NCI-H748 (cell line): ENCODE data around the gene LCE7A.
A peak's percentile ranks its signal among the peaks of the same experiment; 100 is the strongest.

Source experiments
- DNase-seq: peaks from one replicate; lab custom pipeline; 2025; ENCODE audit not compliant: unreplicated experiment; lab: John Stamatoyannopoulos, UW

LCE7A gene, protein sequence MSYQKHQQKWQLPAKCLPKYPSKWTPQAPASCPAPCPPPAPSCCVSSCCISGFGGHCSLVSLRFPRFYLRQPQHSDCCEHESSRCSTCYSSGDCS

DNA sequence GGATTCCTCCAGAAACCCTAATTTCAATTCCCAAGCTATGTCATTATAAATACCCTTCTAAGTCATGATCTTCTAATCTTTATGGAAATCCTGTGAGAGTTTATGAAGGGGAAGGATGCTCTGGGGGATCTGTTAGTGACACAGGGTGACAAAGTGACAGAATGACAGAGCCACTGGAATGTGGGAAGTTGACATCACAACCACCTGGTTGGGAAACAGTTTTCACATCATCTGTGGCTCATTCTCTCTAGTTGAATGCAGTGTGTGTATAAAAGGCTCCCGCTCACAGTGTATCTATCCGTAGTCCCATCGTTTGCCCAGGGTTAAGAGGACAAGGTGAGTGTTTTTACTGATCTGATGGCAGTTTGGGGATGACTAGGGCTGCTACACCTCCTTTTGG lies at the start of gene LCE7A:
Gene LCE7A, plus strand, starts transcription at position 301 of the 400 bp plus-strand sequence. CDS start 702 bp downstream, outside the sequence.
- DNase-seq = no peak

DNA sequence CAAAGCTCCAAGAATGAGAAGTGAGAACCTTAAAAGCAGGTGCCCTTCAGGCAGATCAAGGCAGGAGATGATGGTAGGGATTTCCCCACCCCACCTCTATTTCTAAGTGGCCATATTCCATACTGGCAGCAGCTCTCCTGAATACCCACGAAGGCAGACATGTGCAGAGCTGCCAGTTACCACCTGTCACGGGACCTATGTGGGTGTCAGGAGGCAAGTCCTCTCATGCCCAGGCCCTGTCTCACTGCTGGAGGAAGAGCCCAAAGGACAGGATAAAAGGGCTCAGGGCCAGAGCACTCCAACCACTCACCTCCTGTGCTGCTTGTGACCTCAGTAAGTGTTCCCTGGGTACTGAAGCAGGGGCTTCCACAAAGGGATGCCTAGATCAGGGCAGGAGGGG lies 48.7 kb upstream of the LCE7A start:
- no peak for DNase-seq

- no peak for DNase-seq
Observed at GRCh38 chr1:152811671-152812070, 48.1 kb upstream of the LCE7A start, which contains the start of gene LCE1B. Gene LCE1B (plus strand): TSS chr1:152811971. CDS start chr1:152812447, 476 bp downstream.

GRCh38 chr1:152817309-152817708 lies 42.5 kb upstream of the LCE7A start:
- no peak for DNase-seq

DNA sequence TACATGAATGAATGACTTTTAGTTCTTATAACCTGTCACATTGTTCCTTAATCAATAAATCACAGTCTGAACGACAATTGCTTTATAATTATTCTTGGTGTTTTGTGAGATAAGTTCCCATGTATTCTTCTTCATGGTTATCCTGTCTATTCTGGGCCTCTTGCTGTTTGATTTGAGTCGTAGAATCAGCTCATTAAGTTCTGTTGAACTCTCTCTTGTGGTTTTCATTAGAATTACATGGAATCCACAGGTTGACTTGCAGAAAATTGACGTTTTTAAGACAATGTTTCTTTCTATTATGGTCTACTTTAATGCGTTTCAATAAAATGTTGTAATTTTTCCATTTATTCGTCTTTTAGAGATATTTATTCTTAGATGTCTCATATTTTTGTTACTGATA lies 36.5 kb upstream of the LCE7A start:
- DNase-seq = no peak

GRCh38 chr1:152824964-152825363 lies 34.8 kb upstream of the LCE7A start:
- DNase-seq = no peak

DNA sequence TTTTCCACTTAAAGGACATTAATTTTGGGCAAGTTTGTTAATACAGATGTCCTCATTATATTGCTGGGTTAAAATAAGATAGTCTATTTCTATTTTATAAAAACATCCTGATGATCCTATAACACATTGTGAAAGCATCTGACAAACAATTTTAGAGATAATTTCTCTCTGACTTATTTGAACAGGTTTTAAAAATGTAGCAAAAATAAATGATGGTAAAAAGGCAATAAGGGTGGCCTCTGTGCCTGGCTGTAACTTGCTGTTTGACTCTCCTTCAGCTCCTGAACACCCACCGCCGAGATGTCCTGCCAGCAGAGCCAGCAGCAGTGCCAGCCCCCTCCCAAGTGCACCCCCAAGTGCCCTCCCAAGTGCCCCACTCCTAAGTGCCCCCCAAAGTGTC lies 32.6 kb upstream of the LCE7A start, which contains the start of gene LCE1A:
Gene LCE1A, plus strand, starts transcription at position 301 of the 400 bp plus-strand sequence. Its CDS starts 0 bp downstream, at position 301.
- no peak for DNase-seq

GRCh38 chr1:152836870-152837269 lies 22.9 kb upstream of the LCE7A start:
- DNase-seq = no peak

- no peak for DNase-seq
Observed at GRCh38 chr1:152842556-152842955, 17.2 kb upstream of the LCE7A start, which contains the start of gene LCE6A. Gene LCE6A (plus strand): TSS chr1:152842856. CDS start chr1:152843521, 665 bp downstream.

GRCh38 chr1:152855661-152856060 lies 4.1 kb upstream of the LCE7A start:
- no peak for DNase-seq

DNA sequence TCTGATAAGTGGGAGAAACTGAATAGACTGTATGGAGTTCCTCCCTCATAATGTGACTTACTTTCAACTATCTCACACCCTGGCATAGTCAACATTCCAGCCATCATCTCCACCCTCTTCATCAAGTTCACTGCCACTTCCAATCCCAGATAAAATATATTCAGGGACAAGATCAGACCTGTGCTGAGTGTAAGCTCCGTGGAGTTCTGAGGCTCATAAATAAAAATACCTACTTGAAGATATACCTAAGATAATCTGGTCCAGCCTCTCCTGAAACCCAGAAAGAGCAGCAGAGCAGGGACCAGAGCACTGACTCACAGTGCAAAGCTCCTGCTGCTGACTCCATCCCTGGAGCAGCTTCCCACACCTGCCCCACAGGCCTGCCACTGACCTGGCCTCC lies 1.7 kb upstream of the LCE7A start:
- no peak for DNase-seq

DNA sequence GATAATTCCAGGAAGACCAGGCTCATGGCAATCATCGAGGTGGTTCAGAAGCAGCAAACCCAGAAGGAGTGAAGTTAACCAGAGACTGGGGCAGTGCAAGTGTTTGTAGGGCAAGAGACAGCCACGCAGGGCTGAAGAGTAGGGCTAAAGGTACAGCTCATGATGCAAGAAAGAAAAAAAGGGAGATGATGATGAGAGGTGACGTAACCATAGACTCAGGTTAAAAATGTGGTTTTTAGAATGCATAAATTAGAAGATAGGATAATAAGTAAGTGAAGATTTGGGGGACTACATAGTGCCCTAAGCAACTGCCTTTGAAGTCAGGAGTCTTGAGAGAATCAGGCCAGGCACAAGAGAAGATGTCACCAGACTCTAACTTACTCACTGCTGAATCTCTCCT lies 333 bp downstream of the LCE7A start:
- DNase-seq = no peak

GRCh38 chr1:152861374-152861773 lies 1.6 kb downstream of the LCE7A start:
- no peak for DNase-seq

DNA sequence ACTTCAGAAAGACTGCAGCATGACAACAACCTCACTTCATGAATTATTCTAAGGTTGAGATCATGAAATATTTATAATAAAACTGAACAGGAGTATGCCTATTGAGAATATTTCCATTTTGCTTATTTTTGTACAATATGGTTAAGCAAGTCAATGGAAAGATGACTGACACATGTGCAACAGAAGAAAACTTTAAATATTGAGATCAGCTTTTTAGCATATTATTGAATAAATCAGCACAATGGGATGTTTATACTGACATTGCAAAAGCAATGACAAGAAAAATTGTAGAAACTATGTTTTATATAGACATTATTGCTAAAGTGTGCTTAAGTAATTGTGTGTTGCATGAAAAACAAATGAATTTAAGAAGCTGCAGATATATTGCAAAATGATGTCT lies 4.6 kb downstream of the LCE7A start:
- no peak for DNase-seq

GRCh38 chr1:152866321-152866720 lies 6.5 kb downstream of the LCE7A start:
- no peak for DNase-seq

DNA sequence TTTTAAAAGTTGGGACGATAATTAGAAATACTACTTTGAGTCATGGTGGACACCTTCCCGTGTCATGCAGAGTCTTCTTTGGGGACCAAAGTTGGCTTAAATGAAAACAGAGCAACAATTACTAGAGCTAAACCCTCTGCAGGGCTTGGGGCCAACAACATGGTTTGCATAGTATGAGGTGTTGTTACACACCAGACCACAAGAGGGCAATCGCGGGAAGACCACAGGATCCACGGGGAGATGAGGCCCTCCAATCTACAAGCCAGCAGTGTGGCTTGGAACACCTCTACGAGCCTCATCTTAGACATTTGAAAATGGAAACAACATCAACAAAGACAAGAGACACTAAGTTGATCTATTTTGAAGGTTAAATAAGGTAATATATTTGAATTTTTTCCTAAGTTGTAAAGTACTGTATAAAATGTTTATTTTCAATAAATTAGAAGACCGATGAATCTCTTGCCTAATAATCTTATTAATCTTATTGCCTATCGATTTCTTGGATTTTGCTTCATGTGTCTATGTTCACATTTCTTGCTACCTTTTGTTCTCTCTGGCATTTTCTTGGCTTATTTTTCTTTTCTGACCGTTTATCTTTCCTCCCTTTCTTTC lies 10.1 kb downstream of the LCE7A start:
- peak; percentile 57 for DNase-seq

- DNase-seq = peak; percentile 19
Observed at GRCh38 chr1:152870831-152871730, 11.3 kb downstream of the LCE7A start.

DNA sequence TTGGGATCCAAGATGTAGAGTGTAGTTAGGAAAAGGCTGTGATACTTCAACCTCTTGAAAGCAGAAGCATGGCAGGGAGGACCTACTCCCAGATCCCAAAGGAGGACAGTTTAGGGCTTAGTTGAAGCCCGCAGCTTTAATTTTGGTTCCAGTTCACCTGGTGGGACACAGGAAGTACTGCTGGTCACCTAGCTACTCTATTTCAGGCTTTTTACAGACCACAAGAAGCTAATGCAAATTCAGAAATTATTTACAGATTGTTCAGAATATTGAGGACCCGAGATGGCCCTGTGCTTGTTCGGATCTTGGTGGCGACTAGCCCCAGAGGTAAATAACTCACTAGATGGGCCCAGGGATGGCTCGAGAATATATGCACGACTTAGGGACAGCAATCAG lies 11.9 kb downstream of the LCE7A start:
- DNase-seq = no peak

GRCh38 chr1:152873495-152873894 lies 13.7 kb downstream of the LCE7A start:
- DNase-seq = no peak

DNA sequence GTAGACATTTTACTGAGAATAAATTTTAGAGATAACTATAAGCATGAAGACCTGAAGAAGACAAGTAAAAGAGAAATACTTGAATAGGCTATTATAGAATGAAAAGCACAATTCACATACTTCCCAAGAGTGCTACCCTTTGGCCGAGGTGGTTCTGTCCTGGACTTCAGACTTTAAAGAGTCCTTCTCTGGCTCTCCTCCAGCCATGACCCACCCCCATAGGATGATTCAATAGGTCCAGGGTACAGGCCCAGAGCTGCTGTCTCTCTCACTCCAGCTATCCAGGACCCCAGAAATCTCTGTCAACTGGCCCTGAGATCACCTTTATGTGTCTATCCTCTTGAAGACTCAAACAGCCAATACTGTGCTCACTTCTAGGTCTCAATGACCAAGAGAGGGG lies 17.0 kb downstream of the LCE7A start:
- DNase-seq = no peak

- DNase-seq = peak; percentile 2
Observed at GRCh38 chr1:152878042-152878441, 18.2 kb downstream of the LCE7A start, which contains the start of gene SMCP. Gene SMCP (plus strand): TSS chr1:152878322. CDS start chr1:152884423, 6,101 bp downstream.
